NT2/D1 (cell line): Measurements from ENCODE around the gene CALML5.

ENCODE experiments used
- SUZ12 ChIP-seq: IDR thresholded peaks from 2 replicates; pipeline ENCODE4 v1.6.1; 2011; ENCODE audit not compliant: insufficient read length, insufficient read depth; ENCODE audit errors: extremely low read depth
- YY1 ChIP-seq: IDR thresholded peaks from 2 replicates; pipeline ENCODE4 v1.6.1; 2011; ENCODE audit not compliant: insufficient read length, insufficient read depth
- ZNF274 ChIP-seq: IDR thresholded peaks from 2 replicates; pipeline ENCODE4 v1.6.1; 2011; ENCODE audit warnings: mild to moderate bottlenecking, low read depth, low read length

- TF ChIP-seq YY1, result no peak
- no peak for TF ChIP-seq ZNF274
- no peak for TF ChIP-seq SUZ12
Observed at GRCh38 chr10:5546891-5547680, 47.7 kb upstream of the CALML5 start.
